ENCODE results near the gene C4BPA.

The C4BPA gene

GRCh38 chr1:207191061-207191460, 87.0 kb downstream of the C4BPA start:
- no peak for DNase-seq (ENCODE audit: low read depth in 2 of 2)

GRCh38 chr1:207191776-207192175, 87.7 kb downstream of the C4BPA start:
- no peak for DNase-seq (ENCODE audit: low read depth in 2 of 2)

- DNase-seq (ENCODE audit: low read depth in 2 of 2): no peak
Measured at GRCh38 chr1:207194197-207194596, 90.2 kb downstream of the C4BPA start.
